Activated T-helper 1 cell treated with anti-CD3 and anti-CD28 coated beads, Interleukin-12 subunit alpha, Interleukin-12 subunit beta, Interleukin-2, Interleukin-4 antibody, amounts not matched to agents 30 ng/mL and 10 ng/mL and 1 ng/mL, durations not matched to agents 14 hours and 24 hours and 36 hours (primary cell): ENCODE results near the gene TAF8. TPM values are rescaled to one million over a fixed set of nuclear protein-coding genes. Genes with fewer than 3 reads are reported as not detected.

Experiments used
- DNase-seq: peaks from one replicate; pipeline ENCODE4 v3.0.0; 2021; ENCODE audit warnings: low spot score
- H3K27ac Mint-ChIP-seq: one replicate; pipeline ENCODE4 v1.8.0; 2021; ENCODE audit warnings: mild to moderate bottlenecking, mixed read lengths
- H3K27me3 Mint-ChIP-seq: one replicate; pipeline ENCODE4 v1.8.0; 2022; ENCODE audit warnings: mild to moderate bottlenecking, moderate library complexity, mixed read lengths; ENCODE audit not compliant: insufficient read depth
- H3K36me3 Mint-ChIP-seq: one replicate; pipeline ENCODE4 v1.8.0; 2021; ENCODE audit warnings: low read depth, mixed read lengths
- H3K4me1 Mint-ChIP-seq: one replicate; pipeline ENCODE4 v1.8.0; 2021; ENCODE audit warnings: low read depth, mixed read lengths
- H3K4me3 Mint-ChIP-seq: one replicate; pipeline ENCODE4 v1.8.0; 2021; ENCODE audit warnings: mild to moderate bottlenecking, moderate library complexity, mixed read lengths
- H3K9me3 Mint-ChIP-seq: one replicate; pipeline ENCODE4 v1.8.0; 2021; ENCODE audit warnings: mixed read lengths
- intact Hi-C: fragments of 100-400 bp; cut with micrococcal nuclease; formaldehyde crosslinking; loops from one replicate; pipeline ENCODE4 v1.15.1; 2024
- total RNA-seq: library from RNA; stranded (reverse); gene quantifications from 2 replicates; pipeline ENCODE4 v1.2.3, GENCODE V29; 2022

The TAF8 gene
- total RNA-seq, 1 donor from 2014 or later = 36.7 TPM

DNA sequence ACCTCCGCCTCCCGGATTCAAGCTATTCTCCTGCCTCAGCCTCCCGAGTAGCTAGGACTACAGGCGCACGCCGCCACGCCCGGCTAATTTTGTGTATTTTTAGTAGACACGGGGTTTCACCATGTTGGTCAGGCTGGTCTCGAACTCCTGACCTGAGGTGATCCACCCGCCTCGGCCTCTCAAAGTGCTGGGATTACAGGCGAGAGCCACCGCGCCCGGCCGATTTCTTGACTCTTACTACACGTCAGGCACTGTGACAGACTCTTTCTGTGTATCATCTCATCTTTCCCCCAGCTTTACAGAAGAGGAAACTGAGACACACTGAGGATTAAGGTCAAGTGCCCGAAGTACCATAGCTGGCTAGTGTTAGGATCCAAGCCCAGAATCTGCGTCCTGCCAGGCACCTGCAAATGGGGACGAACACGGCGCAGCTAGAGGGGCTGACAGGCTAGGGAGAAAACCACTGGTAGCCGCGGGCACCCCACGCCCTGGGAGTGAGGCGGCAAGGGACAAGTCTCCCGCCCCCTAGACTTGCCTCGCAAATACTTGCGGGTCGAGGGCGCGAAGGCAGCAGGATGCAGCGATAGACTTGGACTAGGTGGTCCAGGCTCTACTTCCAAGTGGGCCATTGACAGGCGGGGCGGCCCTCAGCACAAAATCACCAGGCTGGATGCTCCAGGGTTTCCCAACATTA, 1.1 kb upstream of the TAF8 start:
- Mint-ChIP-seq H3K27me3 (no peaks in the 10 kb centered on the region), H3K9me3 (no peaks in the 10 kb centered on the region), H3K4me3 (peak overlapping the region; percentile 93), H3K27ac (peak overlapping the region; percentile 92), H3K36me3 (peaks cover 11% of the 10 kb centered on the region), H3K4me1 (peaks cover 65% of the 10 kb centered on the region)
- DNase-seq = no peak
- intact Hi-C loops = loop anchor here (2.0 kb wide), 1 partner anchor 52 kb away; no protein-coding TSS in a partner anchor

DNA sequence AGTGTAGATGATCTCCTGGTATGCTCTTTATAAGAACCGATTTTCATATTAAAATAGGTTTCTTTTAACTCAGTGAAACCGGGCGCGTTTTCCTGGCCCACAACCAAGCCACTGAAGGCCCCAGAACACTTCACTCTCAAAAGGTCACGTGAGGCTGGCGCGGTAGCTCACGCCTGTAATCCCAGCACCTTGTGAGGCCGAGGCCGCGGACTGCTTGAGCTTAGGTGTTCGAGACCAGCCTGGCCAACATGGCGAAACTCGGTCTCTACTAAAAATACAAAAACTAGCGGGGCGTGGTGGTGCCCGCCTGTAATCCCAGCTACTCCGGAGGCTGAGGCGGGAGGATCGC, 402 bp upstream of the TAF8 start:
- no peaks in the 10 kb centered on the region for H3K27me3 Mint-ChIP-seq
- peak overlapping the region; percentile 92 for H3K27ac Mint-ChIP-seq
- peak overlapping the region; percentile 93 for H3K4me3 Mint-ChIP-seq
- peaks cover 61% of the 10 kb centered on the region for H3K4me1 Mint-ChIP-seq
- intact Hi-C loops = loop anchor here (1.0 to 2.0 kb wide), 7 partner anchors 11 to 315 kb away; partner anchors contain the start of genes MRPS10, PRICKLE4, TFEB and TOMM6
- DNase-seq = no peak
- no peaks in the 10 kb centered on the region for H3K9me3 Mint-ChIP-seq
- H3K36me3 Mint-ChIP-seq = peaks cover 11% of the 10 kb centered on the region

DNA sequence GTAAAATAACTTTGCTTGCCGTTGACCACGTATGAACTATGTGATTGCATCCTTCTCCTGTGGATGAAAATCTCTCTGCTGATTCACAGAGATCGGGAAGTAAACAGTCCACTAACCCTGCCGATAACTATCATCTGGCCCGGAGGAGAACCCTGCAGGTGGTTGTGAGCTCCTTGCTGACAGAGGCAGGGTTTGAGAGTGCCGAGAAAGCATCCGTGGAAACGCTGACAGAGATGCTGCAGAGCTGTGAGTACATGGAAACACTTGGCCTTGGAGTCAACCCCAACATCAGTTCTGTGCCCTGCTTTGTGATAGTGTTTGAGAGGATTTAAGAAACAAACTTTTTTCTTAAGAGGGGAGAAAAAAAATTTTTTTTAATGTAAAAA, 937 bp downstream of the TAF8 start:
- Mint-ChIP-seq H3K27me3 (no peaks in the 10 kb centered on the region), H3K36me3 (peaks cover 22% of the 10 kb centered on the region), H3K4me3 (peak overlapping the region; percentile 93), H3K4me1 (peaks cover 57% of the 10 kb centered on the region), H3K9me3 (no peaks in the 10 kb centered on the region), H3K27ac (peak overlapping the region; percentile 74)
- intact Hi-C loops = no loop called here
- DNase-seq = no peak

DNA sequence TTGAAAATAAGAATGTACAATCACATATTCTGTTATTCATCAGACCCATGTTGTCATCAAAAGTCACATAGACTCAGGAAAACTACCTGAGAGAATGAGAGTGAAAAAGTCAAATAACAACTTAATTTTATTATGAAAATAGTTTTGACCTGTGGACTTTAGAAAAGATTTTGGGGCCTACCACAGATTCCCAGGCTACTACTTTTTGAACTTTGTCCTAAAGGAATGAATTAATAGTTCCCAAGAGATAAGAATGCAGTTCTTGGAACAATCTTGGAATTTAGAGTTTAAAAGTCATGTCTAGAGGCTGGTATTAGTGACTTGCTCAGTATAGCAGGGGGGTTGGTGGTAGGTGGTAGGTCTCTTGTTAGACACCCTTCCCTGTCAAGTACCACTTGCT, 3.3 kb downstream of the TAF8 start:
- Mint-ChIP-seq H3K4me3 (no peak overlapping the region), H3K9me3 (no peaks in the 10 kb centered on the region), H3K27me3 (no peaks in the 10 kb centered on the region), H3K36me3 (peaks cover 37% of the 10 kb centered on the region), H3K27ac (no peak overlapping the region), H3K4me1 (peaks cover 38% of the 10 kb centered on the region)
- DNase-seq = no peak
- intact Hi-C loops = no loop called here

DNA sequence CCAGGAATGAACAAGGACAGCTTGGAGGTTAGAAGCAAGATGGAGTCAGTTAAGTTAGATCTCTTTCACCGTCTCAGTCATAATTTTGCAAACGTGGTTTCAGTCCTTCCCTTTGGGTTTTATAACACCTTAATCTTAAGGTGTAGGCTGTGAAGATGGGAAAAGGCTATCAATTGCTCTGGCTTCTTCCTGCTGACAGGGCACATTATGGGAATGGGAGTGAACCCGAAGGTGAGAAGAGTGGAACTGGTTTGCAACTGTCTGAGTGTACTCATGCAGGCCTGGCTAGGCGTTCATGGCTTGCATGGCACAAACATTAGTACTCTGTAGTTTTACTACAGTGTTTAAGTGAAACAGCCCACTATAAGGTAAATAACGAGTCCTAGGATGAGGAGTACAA, 9.4 kb downstream of the TAF8 start:
- no peaks in the 10 kb centered on the region for H3K9me3 Mint-ChIP-seq
- H3K36me3 Mint-ChIP-seq = peaks cover 55% of the 10 kb centered on the region
- intact Hi-C loops = no loop called here
- H3K27ac Mint-ChIP-seq = no peak overlapping the region
- no peaks in the 10 kb centered on the region for H3K27me3 Mint-ChIP-seq
- H3K4me3 Mint-ChIP-seq = no peak overlapping the region
- no peak for DNase-seq
- peaks cover 9% of the 10 kb centered on the region for H3K4me1 Mint-ChIP-seq

DNA sequence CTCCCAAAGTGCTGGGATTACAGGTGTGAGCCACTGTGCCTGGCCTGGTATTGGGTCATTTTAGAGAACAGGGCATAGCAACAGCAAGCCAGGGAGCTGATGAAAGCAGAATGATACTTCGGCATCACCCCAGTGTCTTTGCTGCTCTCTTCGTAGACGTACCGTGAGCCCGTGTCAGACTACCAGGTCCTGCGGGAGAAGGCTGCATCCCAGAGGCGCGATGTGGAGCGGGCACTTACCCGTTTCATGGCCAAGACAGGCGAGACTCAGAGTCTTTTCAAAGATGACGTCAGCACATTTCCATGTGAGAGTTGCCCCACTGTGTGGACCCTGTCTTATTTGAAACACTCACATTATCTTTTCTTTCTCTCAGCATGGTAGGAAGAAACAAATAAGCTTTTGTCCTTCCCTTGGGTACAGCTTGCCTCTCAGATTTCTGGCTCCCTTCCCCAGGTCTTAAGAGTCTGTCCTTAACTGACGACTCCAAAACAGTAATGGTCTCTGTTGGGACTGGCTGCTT, 15.9 kb downstream of the TAF8 start:
- Mint-ChIP-seq H3K27me3 (no peaks in the 10 kb centered on the region), H3K4me3 (no peak overlapping the region), H3K36me3 (peaks cover 19% of the 10 kb centered on the region), H3K9me3 (no peaks in the 10 kb centered on the region), H3K4me1 (no peaks in the 10 kb centered on the region), H3K27ac (no peak overlapping the region)
- intact Hi-C loops = no loop called here
- no peak for DNase-seq

DNA sequence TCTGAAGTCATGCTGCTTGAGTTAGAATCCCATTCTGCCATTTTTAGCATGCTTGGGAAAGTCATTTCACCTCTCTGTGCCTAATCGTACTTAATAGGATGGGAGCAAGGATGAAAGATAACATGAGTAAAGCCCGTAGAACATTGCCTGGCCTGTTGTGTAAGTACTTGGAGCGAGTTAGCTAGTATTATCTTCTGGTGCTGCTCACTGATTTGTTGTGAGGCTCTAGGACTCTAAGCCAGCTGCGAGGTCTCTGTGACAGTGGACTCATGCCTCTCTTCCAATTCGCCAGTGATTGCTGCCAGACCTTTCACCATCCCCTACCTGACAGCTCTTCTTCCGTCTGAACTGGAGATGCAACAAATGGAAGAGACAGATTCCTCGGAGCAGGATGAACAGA, 17.8 kb downstream of the TAF8 start:
- Mint-ChIP-seq H3K36me3 (peaks cover 22% of the 10 kb centered on the region), H3K4me3 (no peak overlapping the region), H3K27ac (no peak overlapping the region), H3K4me1 (peaks cover 1% of the 10 kb centered on the region), H3K9me3 (no peaks in the 10 kb centered on the region), H3K27me3 (no peaks in the 10 kb centered on the region)
- no peak for DNase-seq
- intact Hi-C loops = no loop called here

DNA sequence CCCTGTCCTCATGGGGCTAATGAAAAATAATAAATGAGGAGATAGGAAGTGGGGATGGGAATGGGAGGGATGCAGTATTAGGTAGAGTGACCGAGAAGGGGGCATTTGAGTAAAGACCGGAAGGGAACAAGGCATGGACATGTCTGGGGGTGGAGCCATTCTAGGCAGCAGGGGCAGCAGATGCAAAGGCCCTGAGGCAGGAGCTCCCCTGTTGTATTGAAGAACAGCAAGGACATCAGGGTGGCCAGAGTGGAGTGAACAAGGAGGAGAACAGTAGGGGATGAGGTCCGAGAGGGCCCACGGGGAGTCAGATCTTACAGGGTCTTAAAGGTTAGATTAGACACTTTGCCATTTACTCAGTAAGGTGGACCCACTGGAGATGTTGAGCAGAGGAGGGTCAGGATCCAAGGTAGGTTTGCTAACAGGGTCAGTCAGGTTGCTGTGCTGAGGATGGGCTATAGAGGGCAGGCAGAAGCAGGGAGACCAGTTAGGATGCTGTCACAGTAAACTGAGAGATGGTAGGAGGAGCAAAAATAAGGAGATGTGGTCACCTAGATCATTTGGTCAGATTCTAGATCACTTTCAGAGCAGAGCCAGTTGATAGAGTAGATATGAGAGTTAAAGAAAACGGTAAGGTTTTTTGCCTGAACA, 18.7 kb downstream of the TAF8 start:
- Mint-ChIP-seq H3K27me3 (no peaks in the 10 kb centered on the region), H3K4me1 (peaks cover 8% of the 10 kb centered on the region), H3K9me3 (no peaks in the 10 kb centered on the region), H3K27ac (no peak overlapping the region), H3K4me3 (no peak overlapping the region), H3K36me3 (peaks cover 23% of the 10 kb centered on the region)
- no peak for DNase-seq
- intact Hi-C loops = no loop called here

DNA sequence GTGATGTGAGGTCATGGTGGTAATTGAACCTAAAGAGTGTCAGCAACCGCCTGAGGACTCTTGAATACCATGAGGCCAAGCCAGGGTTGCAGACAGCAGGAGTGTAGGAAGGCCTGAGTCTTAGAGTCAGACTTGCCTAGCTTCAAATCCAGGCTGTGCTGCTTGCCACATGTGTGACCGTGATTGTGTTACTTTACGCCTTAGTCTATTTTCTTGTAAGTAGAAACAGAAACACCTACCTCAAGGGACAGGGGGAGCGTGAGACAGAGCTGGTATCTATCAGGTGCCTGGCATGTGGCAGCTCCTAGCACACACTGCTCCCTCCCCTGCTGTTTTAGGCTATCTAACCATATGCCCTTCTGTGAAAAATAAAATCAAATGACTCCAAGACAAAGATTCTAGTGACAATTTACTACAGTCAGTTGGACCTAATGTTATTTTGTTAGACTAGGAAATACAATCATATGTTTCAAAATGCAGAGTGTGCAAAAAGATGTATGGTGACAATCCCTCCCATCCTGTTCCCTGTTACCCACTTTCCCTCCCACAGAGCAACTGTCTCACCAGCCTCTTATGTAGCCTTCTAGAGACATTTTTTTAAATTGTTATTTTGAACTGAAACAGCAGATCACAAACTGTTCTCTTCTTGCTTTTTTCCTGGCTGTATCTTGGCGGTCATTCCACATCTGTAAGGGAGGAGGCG, 21.7 kb downstream of the TAF8 start:
- Mint-ChIP-seq H3K36me3 (peaks cover 29% of the 10 kb centered on the region), H3K27ac (no peak overlapping the region), H3K4me1 (peaks cover 8% of the 10 kb centered on the region), H3K27me3 (no peaks in the 10 kb centered on the region), H3K4me3 (no peak overlapping the region), H3K9me3 (no peaks in the 10 kb centered on the region)
- intact Hi-C loops = no loop called here
- no peak for DNase-seq

DNA sequence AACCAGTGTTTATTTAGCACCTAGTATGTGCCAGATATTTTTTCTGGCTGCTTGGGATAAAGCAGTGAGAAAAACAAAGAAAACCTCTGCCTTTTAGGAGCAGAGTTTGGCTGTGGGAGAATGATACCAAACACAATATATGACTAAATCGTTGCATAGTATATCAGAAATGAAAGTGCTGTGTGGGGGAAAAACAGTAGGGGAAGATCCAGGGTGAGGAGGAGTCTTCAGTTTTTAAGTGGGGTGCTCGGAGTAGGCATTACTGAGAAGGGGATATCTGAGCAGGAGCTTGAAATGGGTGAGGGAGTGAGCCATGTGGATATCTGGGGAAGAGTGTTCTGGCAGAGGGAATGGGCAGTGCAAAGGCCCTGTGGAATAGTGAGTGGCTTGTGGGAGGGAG, 23.0 kb downstream of the TAF8 start:
- Mint-ChIP-seq H3K9me3 (no peaks in the 10 kb centered on the region), H3K27me3 (no peaks in the 10 kb centered on the region), H3K4me3 (no peak overlapping the region), H3K4me1 (peaks cover 8% of the 10 kb centered on the region), H3K36me3 (peaks cover 34% of the 10 kb centered on the region), H3K27ac (peak overlapping the region; percentile 87)
- intact Hi-C loops = no loop called here
- no peak for DNase-seq

DNA sequence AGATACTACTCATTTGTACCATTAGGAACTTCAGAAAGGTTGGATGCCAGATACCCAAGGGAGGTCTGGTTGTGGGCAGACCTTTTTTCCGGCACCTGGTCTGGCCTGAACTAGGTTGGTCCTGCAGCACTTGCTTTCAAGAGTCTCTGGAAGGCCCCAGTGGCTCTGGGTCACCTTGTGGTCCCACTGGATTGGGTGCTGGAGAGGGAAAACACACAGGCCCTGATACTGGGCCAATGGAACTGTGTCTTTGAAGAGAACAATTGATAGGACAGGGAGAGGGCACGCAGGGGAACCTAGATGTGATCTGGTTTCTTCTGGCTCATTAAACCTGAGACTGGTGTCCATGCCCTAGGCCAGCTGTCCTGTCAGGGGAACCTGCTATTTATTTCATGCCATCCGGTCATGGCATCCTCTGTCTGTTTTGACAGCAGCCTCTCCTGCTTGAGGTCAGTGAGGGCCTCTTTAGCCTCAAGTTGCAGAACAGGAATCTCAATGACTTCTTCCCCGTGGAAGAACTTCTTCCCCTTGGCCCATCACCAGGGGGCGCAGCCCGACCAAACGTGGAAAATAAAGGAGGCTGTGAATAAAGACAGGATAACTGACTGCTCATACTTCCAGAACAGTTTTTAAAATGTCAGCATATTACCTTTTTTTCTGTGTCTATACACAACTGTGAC, 25.0 kb downstream of the TAF8 start:
- Mint-ChIP-seq H3K36me3 (peaks cover 35% of the 10 kb centered on the region), H3K4me1 (peaks cover 8% of the 10 kb centered on the region)

DNA sequence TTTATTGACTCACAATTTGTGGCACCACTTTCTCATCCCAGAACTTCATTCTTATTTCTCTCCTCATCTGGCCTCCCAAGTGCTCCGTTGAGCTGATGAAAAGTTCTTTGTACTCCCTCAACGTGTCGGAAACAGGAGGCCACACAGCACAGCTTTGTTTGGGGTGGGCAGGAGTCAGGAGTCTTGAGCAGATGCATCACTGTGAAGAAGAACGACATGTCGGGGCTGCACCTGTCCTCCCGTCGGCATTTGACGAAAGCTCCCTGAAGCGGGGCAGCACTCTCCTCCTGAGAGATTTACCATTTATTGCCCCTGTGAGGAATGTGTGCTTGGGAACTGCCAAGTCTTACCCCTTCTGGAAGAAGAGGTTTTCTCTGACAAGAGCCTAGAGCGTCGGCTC, 28.1 kb downstream of the TAF8 start:
- intact Hi-C loops = loop anchor here (5.0 kb wide), 1 partner anchor 469 kb away; no protein-coding TSS in a partner anchor
- H3K9me3 Mint-ChIP-seq = no peaks in the 10 kb centered on the region
- no peak overlapping the region for H3K27ac Mint-ChIP-seq
- H3K4me1 Mint-ChIP-seq = peaks cover 4% of the 10 kb centered on the region
- peaks cover 24% of the 10 kb centered on the region for H3K36me3 Mint-ChIP-seq
- DNase-seq = no peak
- H3K4me3 Mint-ChIP-seq = no peak overlapping the region
- H3K27me3 Mint-ChIP-seq = no peaks in the 10 kb centered on the region

More for the DNA sequence above, 25.0 kb downstream of the TAF8 start:
- no peaks in the 10 kb centered on the region for H3K27me3 Mint-ChIP-seq
- no peak overlapping the region for H3K27ac Mint-ChIP-seq
- H3K4me3 Mint-ChIP-seq = no peak overlapping the region
- no peaks in the 10 kb centered on the region for H3K9me3 Mint-ChIP-seq
- intact Hi-C loops = loop anchor here (1.0 to 5.0 kb wide), 4 partner anchors 29 to 472 kb away; no protein-coding TSS in a partner anchor
- DNase-seq = peak; percentile 33
